Measurements from ENCODE around the gene DDX42. TPM values are rescaled to one million over a fixed set of nuclear protein-coding genes. Genes with fewer than 3 reads are reported as not detected.

DDX42 gene
- total RNA-seq, 1 experiment from 2014 or later = 184 TPM

GRCh38 chr17:63773272-63774140 is 464 bp upstream of the DDX42 start, which contains the start of gene CCDC47:
TSS of gene CCDC47 (minus strand) at chr17:63773597. CDS start at chr17:63766175, 7,422 bp downstream.
- H4K20me1 ChIP-seq (ENCODE audit: control insufficient read depth, insufficient read depth, insufficient read length) = no peaks in the 10 kb centered on the region
- no peak within 1 kb of the TSS for H2AFZ ChIP-seq (ENCODE audit: low read length)
- peak within 1 kb of the TSS; percentile 58; the same call in 1 of the 2 replicates for H2BK15ac ChIP-seq (ENCODE audit: low read depth, low read length)
- Mint-ChIP-seq H3K27me3 (ENCODE audit: low read depth) (no peaks in the 10 kb centered on the region), H3K4me1 (peaks cover 20 to 21% of the 10 kb centered on the region in 2 experiments), H3K4me3 (peak within 1 kb of the TSS; percentile 99 to 100), H3K36me3 (ENCODE audit: insufficient read depth in 1 of 3, low read depth in 3 of 3) (peaks cover 25 to 35% (median 31%) of the 10 kb centered on the region in 3 experiments), H3K27ac (peak within 1 kb of the TSS; percentile 100), H3K9me3 (no peaks in the 10 kb centered on the region)
- peak; percentile 100 for DNase-seq
- H2BK5ac ChIP-seq (ENCODE audit: insufficient read length, low read length) = peak within 1 kb of the TSS; percentile 61
- H3K4ac ChIP-seq (ENCODE audit: low read depth, low read length) = no peak within 1 kb of the TSS; the same call in 1 of the 2 replicates
- H3K4me2 ChIP-seq (ENCODE audit: insufficient read depth, insufficient read length, low read length) = peak within 1 kb of the TSS; percentile 98
- no peak within 1 kb of the TSS for H4K5ac ChIP-seq (ENCODE audit: insufficient read length, low read depth, low read length)
- no peak for TF ChIP-seq CTCF (conservative IDR thresholded peaks at IDR 0.05)
- WGBS (ENCODE audit: extremely low coverage, insufficient read length, low lambda C conversion rate) = no CpG with 5 or more reads among the region's 74 CpGs
- H3K18ac ChIP-seq (ENCODE audit: insufficient read length, low read depth, low read length) = peak within 1 kb of the TSS; percentile 91
- no peak within 1 kb of the TSS for H4K91ac ChIP-seq (ENCODE audit: insufficient read length, low read depth, low read length)
- peak within 1 kb of the TSS; percentile 86 for H3K9ac ChIP-seq (ENCODE audit: extremely low read depth, insufficient read length, low read length)
- no peak within 1 kb of the TSS for H3K23ac ChIP-seq (ENCODE audit: insufficient read length, low read depth, low read length)
- H3K27ac ChIP-seq (ENCODE audit: insufficient read length, low read depth, low read length) = peak within 1 kb of the TSS; percentile 93
- H3K14ac ChIP-seq (ENCODE audit: insufficient read depth, low read length) = peak within 1 kb of the TSS; percentile 96; the same call in 1 of the 2 replicates
- no peaks in the 10 kb centered on the region for H3K9me3 ChIP-seq (ENCODE audit: control insufficient read depth, low read depth, low read length)
- H3K56ac ChIP-seq (ENCODE audit: insufficient read length, low read depth, low read length) = peak within 1 kb of the TSS; percentile 28
- no peak within 1 kb of the TSS for H2AK5ac ChIP-seq (ENCODE audit: insufficient read length, low read length)
- H2BK120ac ChIP-seq (ENCODE audit: low read depth, low read length, poor library complexity, severe bottlenecking) = peak within 1 kb of the TSS; percentile 93
- H3K27me3 ChIP-seq (ENCODE audit: insufficient read depth, low read length) = no peaks in the 10 kb centered on the region
- H3K79me1 ChIP-seq (ENCODE audit: insufficient read depth, low read depth, low read length, poor library complexity, severe bottlenecking) = no peaks in the 10 kb centered on the region
- H3K23me2 ChIP-seq (ENCODE audit: insufficient read length, low read depth, low read length, poor library complexity, severe bottlenecking) = peaks cover 9% of the 10 kb centered on the region
- H2BK20ac ChIP-seq (ENCODE audit: low read depth, low read length, poor library complexity, severe bottlenecking) = no peak within 1 kb of the TSS
- H3T11ph ChIP-seq (ENCODE audit: low read length) = peak within 1 kb of the TSS; percentile 80
- peaks cover 63% of the 10 kb centered on the region for H3K79me2 ChIP-seq (ENCODE audit: insufficient read depth, low read length)
- no peaks in the 10 kb centered on the region; the same call in 1 of the 2 replicates for H3K4me1 ChIP-seq (ENCODE audit: insufficient read depth, low read length)
- no peak within 1 kb of the TSS for H2BK12ac ChIP-seq (ENCODE audit: insufficient read length, low read depth, low read length)
- H4K8ac ChIP-seq (replicated peaks; ENCODE audit: insufficient read length, low read depth, low read length) = no peak within 1 kb of the TSS
